HG02885 (cell line): ENCODE measurements around the gene SERPINB5.
"Not testable (repeated sequence)": the region's sequence is repeated elsewhere in the genome, so short reads cannot be mapped to it uniquely, and the experiment has no call there.

Experiments used
- ATAC-seq: cut with Tn5 transposase; IDR thresholded peaks from one replicate; pipeline ENCODE4 v1.9.1; 2021; ENCODE audit warnings: mild to moderate bottlenecking; ENCODE audit not compliant: unreplicated experiment, poor library complexity

Gene SERPINB5, protein sequence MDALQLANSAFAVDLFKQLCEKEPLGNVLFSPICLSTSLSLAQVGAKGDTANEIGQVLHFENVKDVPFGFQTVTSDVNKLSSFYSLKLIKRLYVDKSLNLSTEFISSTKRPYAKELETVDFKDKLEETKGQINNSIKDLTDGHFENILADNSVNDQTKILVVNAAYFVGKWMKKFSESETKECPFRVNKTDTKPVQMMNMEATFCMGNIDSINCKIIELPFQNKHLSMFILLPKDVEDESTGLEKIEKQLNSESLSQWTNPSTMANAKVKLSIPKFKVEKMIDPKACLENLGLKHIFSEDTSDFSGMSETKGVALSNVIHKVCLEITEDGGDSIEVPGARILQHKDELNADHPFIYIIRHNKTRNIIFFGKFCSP

GRCh38 chr18:63476668-63477067 lies at the start of gene SERPINB5:
SERPINB5 (plus strand) TSS chr18:63476958; CDS start chr18:63484429, 7,471 bp downstream.
- no peak for ATAC-seq

GRCh38 chr18:63427558-63427957 lies 49.2 kb upstream of the SERPINB5 start:
- no peak for ATAC-seq

DNA sequence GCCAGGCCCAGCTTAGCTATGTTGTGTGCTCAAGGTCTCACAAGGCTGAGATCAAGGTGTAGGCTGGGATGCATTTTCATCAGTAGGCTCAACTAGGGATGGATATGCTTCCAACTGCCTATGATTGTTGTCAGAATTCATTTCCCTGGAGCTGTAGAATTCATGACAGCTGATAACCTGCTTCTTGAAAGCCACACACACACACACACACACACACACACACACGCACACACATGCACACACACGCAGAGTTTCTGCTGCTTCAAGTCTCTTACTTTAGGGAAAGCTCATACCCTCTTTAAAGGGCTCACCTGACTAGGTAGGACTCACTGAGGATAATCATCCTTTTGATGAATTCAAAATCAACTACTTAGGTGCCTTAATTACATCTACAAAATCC lies 46.2 kb upstream of the SERPINB5 start:
- no peak for ATAC-seq

- no peak for ATAC-seq
Observed at GRCh38 chr18:63431180-63431579, 45.6 kb upstream of the SERPINB5 start.

GRCh38 chr18:63433334-63433866 lies 43.4 kb upstream of the SERPINB5 start:
- no peak for ATAC-seq

DNA sequence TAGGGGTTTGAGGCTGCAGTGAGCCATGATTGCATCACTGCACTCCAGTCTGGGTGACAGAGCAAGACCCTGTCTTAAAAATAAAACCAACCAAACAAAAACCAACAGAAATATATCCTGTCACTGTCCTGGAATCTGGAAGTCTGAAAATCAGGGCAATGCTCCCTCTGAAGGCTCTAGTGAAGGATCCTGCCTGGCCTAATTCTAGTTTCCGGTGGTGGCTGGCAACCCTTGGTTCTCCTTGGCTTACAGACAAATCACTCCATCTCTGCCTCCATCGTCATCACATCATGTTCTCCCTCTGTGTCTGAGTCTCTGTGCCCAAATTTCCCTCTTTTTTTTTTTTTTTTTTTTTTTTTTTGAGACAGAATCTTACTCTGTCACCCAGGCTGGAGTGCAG lies 38.6 kb upstream of the SERPINB5 start:
- no peak for ATAC-seq

- peak; percentile 63 for ATAC-seq
Observed at GRCh38 chr18:63439334-63439733, 37.4 kb upstream of the SERPINB5 start.

- ATAC-seq = no peak
Observed at GRCh38 chr18:63440219-63440618, 36.5 kb upstream of the SERPINB5 start.

DNA sequence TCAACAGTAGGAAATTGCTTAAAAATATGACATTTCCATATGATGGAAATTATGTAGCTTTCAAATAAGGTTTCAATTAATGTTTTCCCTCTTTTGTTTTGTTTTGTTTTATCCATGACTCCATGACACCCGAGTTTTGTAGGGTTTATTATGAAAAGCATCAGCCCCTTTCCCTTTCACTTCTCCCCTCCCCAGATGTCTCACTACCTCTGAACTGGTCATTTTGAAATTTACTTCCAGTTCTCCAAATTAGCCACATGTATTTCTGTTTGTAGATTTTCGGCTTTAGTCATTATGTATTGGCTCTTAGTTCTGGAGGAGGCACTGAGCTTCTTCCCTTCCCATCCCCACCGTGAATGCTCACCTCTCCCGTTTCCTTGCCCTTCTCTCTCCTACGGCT lies 35.9 kb upstream of the SERPINB5 start:
- ATAC-seq = no peak

- no peak for ATAC-seq
Observed at GRCh38 chr18:63443829-63444228, 32.9 kb upstream of the SERPINB5 start.

DNA sequence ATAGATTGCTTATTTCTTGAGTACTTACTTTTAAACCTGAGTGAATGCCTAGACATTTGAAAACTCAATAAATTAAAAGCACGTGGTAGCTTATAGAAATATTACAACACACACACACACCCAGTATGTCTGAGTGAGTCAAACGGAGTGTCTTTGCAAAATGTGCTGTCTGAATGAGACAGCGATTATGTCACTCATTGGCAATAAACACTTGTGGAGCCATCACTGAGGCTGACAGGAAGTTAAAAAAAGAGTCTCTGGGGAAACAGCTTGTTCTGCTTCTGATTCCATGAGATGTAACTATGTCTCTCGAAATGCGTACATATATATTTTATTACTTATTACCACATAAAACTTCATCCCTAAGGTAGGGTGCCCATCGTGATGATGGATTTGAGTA lies 32.2 kb upstream of the SERPINB5 start:
- ATAC-seq = peak; percentile 54

DNA sequence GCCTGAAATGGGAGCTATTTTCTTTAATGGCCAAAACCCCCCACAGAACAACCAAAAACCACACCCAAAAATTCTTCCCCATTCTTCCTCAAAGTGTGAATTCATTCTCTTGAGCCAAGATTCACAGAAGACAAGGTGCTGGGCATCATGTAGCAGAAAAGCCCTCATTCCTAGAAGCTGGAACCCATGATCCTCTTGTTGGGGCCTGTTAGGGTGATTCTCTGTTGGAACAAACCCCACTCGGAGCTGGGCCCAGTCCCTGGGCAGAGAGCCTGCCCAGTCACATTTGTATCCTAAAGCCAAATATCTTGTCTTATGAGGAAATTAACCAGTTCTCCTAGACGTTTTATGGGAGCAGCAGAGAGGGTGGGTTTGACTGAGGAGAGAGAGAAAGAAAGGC lies 31.7 kb upstream of the SERPINB5 start:
- no peak for ATAC-seq

DNA sequence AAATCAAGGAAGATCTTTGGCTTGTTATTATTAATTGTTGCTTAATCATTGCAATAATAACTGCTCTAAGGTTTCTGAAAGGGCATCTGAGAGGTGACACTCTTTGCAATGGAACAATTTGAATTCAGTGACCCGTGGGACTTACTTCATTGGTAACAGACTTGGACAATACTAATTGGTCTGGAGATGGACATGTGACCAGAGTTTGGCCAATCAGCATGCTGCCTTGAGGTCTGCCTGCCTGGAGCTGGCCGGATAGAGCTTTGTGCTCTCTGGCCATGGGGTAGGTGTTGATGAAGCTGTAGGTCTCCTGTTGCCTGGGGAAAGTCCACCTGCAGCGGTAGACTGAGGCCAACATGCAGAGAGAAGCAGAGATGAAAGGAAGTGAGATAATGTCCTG lies 30.5 kb upstream of the SERPINB5 start:
- no peak for ATAC-seq

GRCh38 chr18:63447066-63447465 lies 29.7 kb upstream of the SERPINB5 start:
- no peak for ATAC-seq

- no peak for ATAC-seq
Observed at GRCh38 chr18:63449426-63449825, 27.3 kb upstream of the SERPINB5 start.

DNA sequence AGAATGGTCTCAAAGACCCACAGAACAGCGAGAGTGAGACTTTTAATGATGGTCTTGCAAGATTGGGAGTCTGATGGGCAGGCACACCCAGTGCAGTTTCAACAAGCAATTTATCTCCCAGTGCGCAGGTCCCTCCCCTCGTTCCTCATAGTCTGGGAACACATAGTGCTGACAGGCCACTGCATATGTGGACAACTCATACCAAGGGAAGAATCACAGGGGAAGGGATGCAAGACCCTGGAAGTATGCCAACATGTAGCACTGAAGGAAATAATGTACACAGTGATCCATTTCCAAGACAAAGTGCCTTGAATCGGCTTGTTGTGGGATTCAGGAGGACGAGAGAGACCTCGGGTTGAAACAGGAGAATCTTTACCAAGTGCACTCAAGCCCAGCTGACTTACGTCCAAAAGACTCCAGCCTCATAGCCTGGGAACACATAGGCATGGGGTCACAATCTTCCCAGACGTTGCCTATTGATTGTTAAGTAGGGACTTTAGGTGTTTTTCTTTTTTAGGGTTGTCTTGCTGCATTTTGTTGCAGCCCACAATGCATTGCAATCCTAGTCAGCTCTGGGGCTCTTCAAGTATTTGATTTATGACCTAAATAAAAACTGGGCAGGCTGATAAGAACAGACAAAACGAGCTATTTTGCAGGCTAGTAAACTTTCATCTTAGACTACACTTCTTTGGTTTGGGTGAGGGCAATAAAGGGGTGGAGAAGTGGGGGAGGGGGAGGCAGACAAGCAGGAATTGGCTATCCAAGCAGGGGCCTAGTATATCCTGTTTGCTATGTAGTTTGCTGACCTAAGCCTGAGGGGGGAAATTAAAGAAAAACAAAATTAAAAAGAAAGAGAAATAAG lies 24.7 kb upstream of the SERPINB5 start:
- ATAC-seq = no peak

DNA sequence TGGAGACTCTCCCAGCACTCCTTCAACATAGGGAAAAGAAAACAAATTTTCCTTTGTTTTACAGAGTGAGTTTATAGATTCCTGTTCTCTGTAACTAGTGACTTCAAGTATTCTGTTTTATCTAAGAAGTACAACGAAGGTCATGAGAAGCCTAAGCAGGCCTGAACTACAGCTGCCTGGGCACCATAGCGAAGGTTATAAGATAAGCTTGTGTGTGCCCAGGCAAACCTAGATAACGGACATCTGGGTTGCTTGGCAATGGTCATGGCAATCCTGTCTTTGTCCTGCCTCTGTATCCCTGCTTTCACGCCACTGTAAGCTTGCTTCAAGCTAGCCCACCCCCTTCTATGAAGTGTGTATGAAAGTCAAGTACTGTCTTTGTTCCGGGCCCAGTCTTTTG lies 24.0 kb upstream of the SERPINB5 start:
- ATAC-seq = not testable (repeated sequence)

- no peak for ATAC-seq
Observed at GRCh38 chr18:63454497-63454896, 22.3 kb upstream of the SERPINB5 start.

GRCh38 chr18:63457977-63458376 lies 18.8 kb upstream of the SERPINB5 start:
- no peak for ATAC-seq

DNA sequence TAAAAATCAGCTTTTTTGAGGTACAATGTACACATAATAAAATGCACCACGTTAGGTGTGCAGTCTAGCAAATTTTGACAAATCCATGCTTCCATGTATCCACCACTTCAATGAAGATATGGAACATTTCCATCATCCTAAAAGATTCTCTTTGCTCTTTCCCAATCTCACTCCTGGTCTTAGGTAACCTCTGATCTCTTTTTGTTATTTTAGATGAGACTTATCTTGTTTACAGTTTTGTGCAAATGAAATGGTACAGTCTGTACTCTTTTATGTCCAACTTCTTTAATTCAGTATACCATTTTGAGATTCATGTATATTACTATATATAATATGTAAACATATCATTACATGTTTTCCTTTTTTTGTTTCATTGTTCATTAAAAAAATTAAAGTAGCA lies 16.3 kb upstream of the SERPINB5 start:
- no peak for ATAC-seq

GRCh38 chr18:63464434-63464833 lies 12.3 kb upstream of the SERPINB5 start:
- no peak for ATAC-seq
